Loucy (cell line): ENCODE measurements around the gene SDCCAG8.

Source experiments
- CTCF ChIP-seq: fragments of 200-600 bp; sonication (generic); conservative IDR thresholded peaks from 2 replicates; pipeline ENCODE4 v1.5.1; 2014; ENCODE audit warnings: mild to moderate bottlenecking, antibody characterized with exemption, low read length
- EZH2phosphoT487 ChIP-seq: fragments of 200-600 bp; IDR thresholded peaks from 2 replicates; pipeline ENCODE4 v1.6.1; 2018; ENCODE audit warnings: antibody characterized with exemption, mild to moderate bottlenecking, moderate library complexity, borderline replicate concordance

- TF ChIP-seq CTCF (no peak), EZH2phosphoT487 (no peak)
Observed at GRCh38 chr1:243481101-243481500, 225.3 kb downstream of the SDCCAG8 start.
